SU-DHL-6 (cell line): ENCODE results near the gene CFAP20DC.

Experiments
- H2AFZ ChIP-seq: fragments of 200-600 bp; sonication (generic); 2 replicates; pipeline ENCODE4 v1.6.1; 2014; ENCODE audit warnings: low read depth, mild to moderate bottlenecking, moderate library complexity, mixed read lengths, antibody characterized with exemption, low read length; ENCODE audit not compliant: severe bottlenecking
- H3F3A ChIP-seq: fragments of 200-600 bp; shearing (Covaris generic); 2 replicates; pipeline ENCODE4 v1.6.0; 2016; ENCODE audit warnings: antibody characterized with exemption, mild to moderate bottlenecking; ENCODE audit not compliant: insufficient read depth
- H3K27ac ChIP-seq: fragments of 200-600 bp; sonication (generic); 2 replicates; pipeline ENCODE4 v1.5.1; 2016; ENCODE audit warnings: low read depth, mild to moderate bottlenecking, low read length, moderate library complexity, mixed read lengths
- H3K27me3 ChIP-seq: fragments of 200-600 bp; sonication (generic), shearing (Covaris generic); 2 replicates; pipeline ENCODE4 v1.6.0; 2014; ENCODE audit warnings: mild to moderate bottlenecking, low read length
- H3K36me3 ChIP-seq: fragments of 200-600 bp; sonication (generic); 2 replicates; pipeline ENCODE4 v1.6.1; 2014; ENCODE audit warnings: mild to moderate bottlenecking, low read length, mixed read lengths
- H3K4me2 ChIP-seq: fragments of 300-600, 200-600 bp; shearing (Covaris generic), sonication (generic); 2 replicates; pipeline ENCODE4 v1.6.0; 2014; ENCODE audit warnings: low read length, low read depth, mild to moderate bottlenecking; ENCODE audit not compliant: poor library complexity, severe bottlenecking
- H3K4me3 ChIP-seq: fragments of 200-600 bp; sonication (generic); 2 replicates; pipeline ENCODE4 v1.5.1; 2014; ENCODE audit warnings: antibody characterized with exemption, low read length, mild to moderate bottlenecking, mixed read lengths; ENCODE audit not compliant: insufficient read depth, poor library complexity, severe bottlenecking
- H3K79me2 ChIP-seq: fragments of 200-600 bp; sonication (generic); 2 replicates; pipeline ENCODE4 v1.6.1; 2014; ENCODE audit warnings: mild to moderate bottlenecking, low read length, moderate library complexity; ENCODE audit not compliant: insufficient read depth
- H3K9ac ChIP-seq: fragments of 200-600 bp; sonication (generic); 2 replicates; pipeline ENCODE4 v1.7.0; 2014; ENCODE audit warnings: mild to moderate bottlenecking, low read length
- H3K9me2 ChIP-seq: fragments of 200-600 bp; sonication (generic); replicated peaks from 2 replicates; pipeline ENCODE4 v1.6.1; 2014; ENCODE audit warnings: low read length; ENCODE audit not compliant: insufficient read depth
- H3K9me3 ChIP-seq: fragments of 200-600 bp; sonication (generic); 2 replicates; pipeline ENCODE4 v1.6.1; 2014; ENCODE audit warnings: low read length, mixed read lengths; ENCODE audit not compliant: insufficient read depth
- H4K20me1 ChIP-seq: fragments of 200-600 bp; sonication (generic); 2 replicates; pipeline ENCODE4 v1.6.1; 2014; ENCODE audit warnings: low read depth, mild to moderate bottlenecking, antibody characterized with exemption, low read length, moderate library complexity, mixed read lengths
- CTCF ChIP-seq: fragments of 200-600 bp; sonication (generic); IDR thresholded peaks from one replicate; pipeline ENCODE4 v1.5.1; 2017; ENCODE audit warnings: antibody characterized with exemption, mild to moderate bottlenecking, low read length, moderate library complexity; ENCODE audit not compliant: insufficient read depth, poor library complexity, severe bottlenecking
- EZH2phosphoT487 ChIP-seq: fragments of 200-600 bp; sonication (generic), shearing (Covaris generic); conservative IDR thresholded peaks from 2 replicates; pipeline ENCODE4 v1.6.1; 2018; ENCODE audit warnings: mild to moderate bottlenecking, antibody characterized with exemption, low read length, moderate library complexity, mixed read lengths

CFAP20DC gene

GRCh38 chr3:58693940-58694850 is 355.6 kb downstream of the CFAP20DC start:
- Histone ChIP-seq H3K9me3 (peaks cover 13% of the 10 kb centered on the region; the same call in 1 of the 2 replicates), H3K27ac (no peak overlapping the region), H3K9me2 (no peaks in the 10 kb centered on the region), H3K4me2 (no peak overlapping the region), H3K27me3 (no peaks in the 10 kb centered on the region), H2AFZ (no peak overlapping the region), H4K20me1 (no peaks in the 10 kb centered on the region), H3K36me3 (no peaks in the 10 kb centered on the region), H3K4me3 (no peak overlapping the region), H3K9ac (no peak overlapping the region), H3F3A (no peaks in the 10 kb centered on the region), H3K79me2 (no peaks in the 10 kb centered on the region)
- no peak for TF ChIP-seq CTCF
- no peak for TF ChIP-seq EZH2phosphoT487

GRCh38 chr3:58692484-58692883 is 357.3 kb downstream of the CFAP20DC start:
- Histone ChIP-seq H3K9me3 (peaks cover 13% of the 10 kb centered on the region; the same call in 1 of the 2 replicates), H4K20me1 (no peaks in the 10 kb centered on the region), H3K4me2 (no peak overlapping the region)

More at GRCh38 chr3:58692484-58692883, 357.3 kb downstream of the CFAP20DC start:
- no peak overlapping the region for H3K4me3 ChIP-seq
- no peaks in the 10 kb centered on the region for H3F3A ChIP-seq
- H3K27me3 ChIP-seq = no peaks in the 10 kb centered on the region
- no peak overlapping the region for H2AFZ ChIP-seq
- no peak overlapping the region for H3K27ac ChIP-seq
- no peak for TF ChIP-seq EZH2phosphoT487
- no peak for TF ChIP-seq CTCF
- no peaks in the 10 kb centered on the region for H3K36me3 ChIP-seq
- no peaks in the 10 kb centered on the region for H3K9me2 ChIP-seq
- H3K9ac ChIP-seq = no peak overlapping the region
- H3K79me2 ChIP-seq = no peaks in the 10 kb centered on the region
